WTC11 (cell line): Measurements from ENCODE around the gene SELL.

Experiments
- ATF2 ChIP-seq: sonication (generic); formaldehyde crosslinking; IDR thresholded peaks from 2 replicates; pipeline ENCODE4 v1.8.1; 2022; ENCODE audit warnings: low read depth, missing genetic modification reagents, borderline replicate concordance
- CTCF ChIP-seq: fragments of 200-600 bp; IDR thresholded peaks from 2 replicates; pipeline ENCODE4 v1.8.0; 2022; ENCODE audit warnings: antibody characterized with exemption
- FOXJ3 ChIP-seq: sonication (generic); formaldehyde crosslinking; IDR thresholded peaks from 2 replicates; pipeline ENCODE4 v1.9.0; 2021; ENCODE audit warnings: missing genetic modification reagents, mild to moderate bottlenecking, borderline replicate concordance
- IRF1 ChIP-seq: sonication (generic); formaldehyde crosslinking; IDR thresholded peaks from 2 replicates; pipeline ENCODE4 v1.8.0; 2023; ENCODE audit warnings: missing genetic modification reagents
- JUN ChIP-seq: sonication (generic); formaldehyde crosslinking; IDR thresholded peaks from 2 replicates; pipeline ENCODE4 v1.8.0; 2023; ENCODE audit warnings: mild to moderate bottlenecking, missing genetic modification reagents
- MXD4 ChIP-seq: fragments of 250-450 bp; sonication (Bioruptor Pico); IDR thresholded peaks from 2 replicates; pipeline ENCODE4 v1.8.0; 2021; ENCODE audit warnings: mild to moderate bottlenecking, moderate library complexity, borderline replicate concordance
- SP1 ChIP-seq: sonication (generic); formaldehyde crosslinking; conservative IDR thresholded peaks from 2 replicates; pipeline ENCODE4 v1.8.1; 2022; ENCODE audit warnings: missing genetic modification reagents
- ZNF121 ChIP-seq: sonication (generic); formaldehyde crosslinking; IDR thresholded peaks from 2 replicates; pipeline ENCODE4 v1.8.0; 2023; ENCODE audit warnings: missing genetic modification reagents
- ZNF232 ChIP-seq: sonication (generic); formaldehyde crosslinking; IDR thresholded peaks from 2 replicates; pipeline ENCODE4 v1.8.0; 2022; ENCODE audit warnings: mild to moderate bottlenecking, missing genetic modification reagents
- ZNF423 ChIP-seq: fragments of 250-450 bp; sonication (Bioruptor Pico); IDR thresholded peaks from 2 replicates; pipeline ENCODE4 v2.1.2; 2022; ENCODE audit warnings: mild to moderate bottlenecking, moderate library complexity

- TF ChIP-seq CTCF (no peak), FOXJ3 (CRISPR knock-in tag) (no peak), ZNF232 (no peak), ATF2 (CRISPR knock-in tag) (no peak), ZNF423 (CRISPR knock-in tag) (no peak), ZNF121 (no peak), IRF1 (CRISPR knock-in tag) (no peak), SP1 (no peak), JUN (CRISPR knock-in tag) (no peak), MXD4 (no peak)
Observed at GRCh38 chr1:169699707-169700106, 11.7 kb downstream of the SELL start.
